SK-N-DZ (cell line): ENCODE measurements around the gene BSDC1.
"Not testable (repeated sequence)": the region's sequence is repeated elsewhere in the genome, so short reads cannot be mapped to it uniquely, and the experiment has no call there.

Experiments used
- DNase-seq: peaks from one replicate; pipeline ENCODE4 v3.0.0-alpha.2; 2015; ENCODE audit warnings: low spot score

The BSDC1 gene

DNA sequence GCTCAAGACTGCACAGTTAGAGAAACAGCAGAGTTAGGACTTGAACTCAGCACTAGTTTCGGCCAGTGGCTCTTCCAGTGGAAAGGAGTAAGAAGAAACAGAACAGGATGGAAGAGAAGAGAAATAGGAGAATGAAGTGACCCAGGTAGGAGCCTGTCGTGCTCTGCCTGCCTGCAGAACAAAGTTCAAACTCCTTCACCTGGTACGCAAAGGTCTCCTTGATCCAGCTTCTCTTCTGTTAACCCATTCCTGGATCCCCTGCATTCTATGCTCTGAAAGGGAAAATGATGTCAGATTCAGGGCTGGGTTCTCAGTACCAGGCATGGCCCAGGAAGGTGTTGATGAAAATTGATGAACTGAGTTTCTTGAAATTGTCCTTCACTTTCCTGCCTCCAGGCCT lies 35.8 kb downstream of the BSDC1 start:
- no peak for DNase-seq

- DNase-seq: no peak
These were observed 36.6 kb downstream of the BSDC1 start for GRCh38 chr1:32357614-32358013.

GRCh38 chr1:32356478-32356877 lies 37.8 kb downstream of the BSDC1 start:
- DNase-seq: no peak

DNA sequence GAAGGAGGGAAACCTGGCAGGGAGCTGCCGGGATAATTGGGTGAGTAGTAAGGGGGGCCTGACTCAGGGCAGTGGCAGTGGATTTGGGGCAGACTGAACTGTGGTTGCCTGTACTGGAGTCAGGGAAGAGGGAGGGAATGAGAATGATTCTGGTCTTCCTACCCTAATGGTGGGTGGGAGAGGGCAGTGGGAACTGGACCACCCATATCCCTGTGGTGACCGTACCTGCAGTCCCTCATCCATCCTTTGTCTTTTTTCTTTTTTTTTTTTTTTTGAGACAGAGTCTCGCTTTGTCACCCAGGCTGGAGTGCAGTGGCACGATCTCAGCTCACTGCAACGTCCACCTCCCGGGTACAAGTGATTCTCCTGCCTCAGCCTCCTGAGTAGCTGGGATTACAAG lies 38.5 kb downstream of the BSDC1 start:
- DNase-seq: not testable (repeated sequence)

GRCh38 chr1:32353886-32354570 lies 40.2 kb downstream of the BSDC1 start:
- DNase-seq: no peak

DNA sequence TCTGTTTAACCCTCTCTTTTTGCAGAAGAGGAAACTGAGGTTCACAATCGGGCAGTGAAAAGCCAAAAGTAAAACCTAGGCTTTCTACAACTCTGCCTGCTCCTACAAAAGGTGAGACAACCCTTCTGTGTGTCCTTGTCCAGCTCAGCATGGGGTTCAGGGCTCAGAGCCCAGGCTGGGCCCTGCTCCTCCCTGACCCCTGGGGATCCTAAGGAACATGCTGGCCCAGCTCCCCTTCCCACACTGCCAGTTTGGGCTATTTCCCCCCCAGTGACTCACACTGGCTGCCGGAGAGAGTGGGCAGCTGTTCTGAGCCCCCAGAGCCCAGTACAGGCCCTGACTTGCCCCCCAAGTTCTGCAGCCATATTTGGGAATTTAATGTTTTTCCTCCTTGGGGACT lies 40.8 kb downstream of the BSDC1 start:
- DNase-seq: no peak

DNA sequence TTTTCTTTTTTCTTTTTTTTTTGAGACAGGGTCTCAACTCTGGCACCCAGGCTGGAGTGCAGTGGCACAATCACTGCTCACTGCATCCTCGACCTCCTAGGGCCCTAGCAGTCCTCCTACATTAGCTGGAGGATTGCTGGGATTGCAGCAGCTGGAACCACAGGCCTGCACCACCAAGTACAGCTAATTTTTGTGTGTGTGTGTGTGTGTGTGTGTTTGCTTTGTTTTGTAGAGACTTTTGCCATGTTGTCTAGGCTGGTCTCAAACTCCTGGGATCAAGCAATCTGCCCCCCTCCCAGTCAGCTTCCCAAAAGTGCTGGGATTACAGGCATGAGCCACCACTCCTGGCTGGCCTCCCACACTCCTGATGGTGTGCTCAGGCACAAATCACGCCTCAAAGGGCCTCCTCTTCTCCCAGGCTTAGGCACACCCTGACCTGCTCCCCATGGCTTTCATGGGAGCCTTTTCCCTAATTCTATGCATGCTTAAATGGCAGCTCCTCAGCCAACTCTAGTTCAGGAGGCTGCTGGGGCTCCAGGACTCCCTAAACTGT lies 41.3 kb downstream of the BSDC1 start:
- DNase-seq: no peak

DNA sequence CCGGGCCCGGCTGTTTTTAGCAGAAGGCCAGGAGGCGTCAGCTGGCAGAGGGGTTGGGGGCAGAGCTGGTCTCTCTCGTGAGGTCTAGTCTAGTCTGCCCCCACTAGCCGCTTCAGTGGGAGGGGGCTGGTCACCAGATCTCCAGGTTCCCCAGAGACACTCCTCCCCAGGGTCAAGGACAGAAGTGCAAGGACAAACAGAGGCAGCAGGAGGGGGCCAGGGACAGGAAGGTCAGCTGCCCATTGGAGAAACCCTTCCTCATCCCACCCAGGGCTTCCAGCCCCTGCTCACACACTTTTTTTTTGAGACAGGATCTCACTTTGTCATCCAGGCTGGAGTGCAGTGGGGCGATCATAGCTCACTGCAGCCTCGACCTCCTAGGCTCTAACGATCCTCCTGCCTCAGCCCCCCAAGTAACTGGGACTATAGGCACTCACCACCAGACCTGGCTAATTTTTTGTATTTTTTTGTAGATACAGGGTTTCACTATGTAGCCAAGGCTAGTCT lies 41.9 kb downstream of the BSDC1 start:
- DNase-seq: no peak

DNA sequence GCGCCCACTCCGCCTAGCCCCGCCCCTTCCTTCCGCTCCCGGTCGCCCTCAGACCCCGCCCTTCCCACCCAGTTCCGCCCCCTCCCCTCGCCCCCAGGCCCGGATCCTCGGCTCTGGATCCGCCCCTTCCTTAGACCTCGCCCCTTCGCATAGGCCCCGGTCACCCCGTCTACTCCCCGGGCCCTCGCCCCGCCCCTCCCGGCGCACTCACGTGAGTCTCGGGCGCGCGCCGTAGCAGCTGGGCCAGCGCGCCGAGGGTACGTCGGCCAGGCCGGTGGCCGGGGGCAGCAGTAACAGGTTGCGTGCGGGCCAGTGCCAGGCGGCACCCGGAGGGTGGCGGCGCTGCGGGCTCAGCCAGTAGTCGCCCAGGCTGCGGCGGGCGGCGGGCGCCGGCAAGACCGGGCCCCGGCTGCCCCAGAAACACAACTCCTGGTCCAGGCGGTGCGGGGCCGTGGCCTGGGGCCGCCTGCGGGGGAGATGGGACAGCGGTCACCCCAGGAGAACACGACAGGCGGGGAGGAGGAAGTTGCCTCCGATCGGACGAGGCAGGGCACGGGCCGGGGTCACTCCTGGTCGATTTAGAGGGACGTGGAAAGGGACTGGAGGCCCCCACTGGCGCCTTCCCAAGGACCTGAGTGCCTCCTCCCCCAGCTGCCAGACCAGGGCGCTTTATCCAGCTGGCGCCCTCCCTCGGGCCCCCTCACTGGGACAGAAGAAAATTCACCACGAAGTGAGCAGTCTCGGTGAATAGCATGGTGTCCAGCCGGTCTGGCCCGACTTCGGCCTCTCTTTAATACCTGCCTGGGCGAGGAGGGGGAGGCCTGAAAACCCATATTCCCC lies 42.6 kb downstream of the BSDC1 start:
- peak; percentile 91 for DNase-seq

DNA sequence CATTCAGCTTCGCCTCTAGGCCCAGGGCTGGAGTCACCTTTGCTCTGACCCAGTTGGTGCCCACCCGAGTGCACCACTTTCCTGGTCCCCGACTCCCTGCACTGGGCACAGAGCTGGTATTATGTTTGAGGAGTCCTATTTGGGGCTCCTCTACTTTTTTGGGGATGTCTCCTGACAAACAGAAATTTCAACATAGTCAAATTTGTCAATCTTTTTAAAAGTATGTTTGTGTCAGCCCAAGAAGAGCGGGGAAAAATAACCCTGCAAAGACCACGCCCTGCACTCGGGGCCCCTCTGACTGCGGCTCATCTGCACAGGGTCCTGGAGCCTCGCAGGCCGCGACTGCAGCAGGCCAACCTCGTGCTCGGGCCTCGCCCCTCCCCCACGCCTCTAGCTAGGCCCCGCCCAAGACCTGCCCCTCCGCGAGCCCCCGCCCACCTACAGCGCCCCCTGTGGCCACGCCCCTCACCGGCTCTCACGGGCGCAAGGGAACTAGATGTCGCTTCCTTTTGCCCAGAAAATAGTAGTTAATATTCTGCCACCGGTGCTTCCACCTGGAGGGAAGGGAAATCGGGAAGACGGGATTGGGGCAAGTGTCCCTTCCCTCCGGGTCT lies 43.3 kb downstream of the BSDC1 start:
- no peak for DNase-seq

- no peak for DNase-seq
These were observed 45.0 kb downstream of the BSDC1 start for GRCh38 chr1:32349211-32349708.

GRCh38 chr1:32346532-32347157 lies 47.6 kb downstream of the BSDC1 start:
- DNase-seq: no peak

- DNase-seq: no peak
These were observed 48.9 kb downstream of the BSDC1 start for GRCh38 chr1:32345289-32345827.

DNA sequence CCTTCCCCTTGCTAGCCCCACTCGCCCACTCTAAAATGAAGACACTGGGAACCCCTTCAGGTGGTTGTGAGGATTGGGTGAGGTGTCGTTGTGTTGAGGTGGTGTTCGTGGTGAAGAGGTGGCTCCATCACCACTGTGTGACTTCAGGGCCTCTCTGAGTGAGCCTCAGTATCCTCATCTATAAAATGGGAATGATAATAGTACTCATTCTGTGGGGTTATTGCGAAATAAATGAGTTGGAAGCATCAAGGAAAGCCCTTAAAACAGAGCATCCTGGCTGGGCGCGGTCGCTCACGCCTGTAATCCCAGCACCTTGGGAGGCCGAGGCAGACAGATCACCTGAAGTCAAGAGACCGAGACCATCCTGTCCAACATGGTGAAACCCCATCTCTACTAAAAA lies 51.5 kb downstream of the BSDC1 start:
- DNase-seq: no peak

DNA sequence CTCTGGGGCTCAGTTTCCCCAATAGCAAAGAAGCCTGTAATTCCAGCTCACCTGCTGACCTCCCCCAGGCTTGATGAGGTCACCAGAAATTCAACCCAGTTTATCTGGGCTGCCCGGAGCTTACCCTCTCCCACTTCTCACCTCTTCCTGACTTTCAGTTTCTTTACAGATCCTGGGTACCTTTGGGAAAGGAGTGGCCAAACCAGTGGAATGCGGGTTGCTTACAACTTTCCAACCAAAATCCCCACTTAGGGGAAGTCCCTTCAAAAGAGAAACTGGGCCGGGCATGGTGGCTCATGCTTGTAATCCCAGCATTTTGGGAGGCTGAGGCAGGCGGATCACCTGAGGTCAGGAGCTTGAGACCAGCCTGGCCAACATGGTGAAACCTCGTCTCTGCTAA lies 52.3 kb downstream of the BSDC1 start:
- DNase-seq: no peak

DNA sequence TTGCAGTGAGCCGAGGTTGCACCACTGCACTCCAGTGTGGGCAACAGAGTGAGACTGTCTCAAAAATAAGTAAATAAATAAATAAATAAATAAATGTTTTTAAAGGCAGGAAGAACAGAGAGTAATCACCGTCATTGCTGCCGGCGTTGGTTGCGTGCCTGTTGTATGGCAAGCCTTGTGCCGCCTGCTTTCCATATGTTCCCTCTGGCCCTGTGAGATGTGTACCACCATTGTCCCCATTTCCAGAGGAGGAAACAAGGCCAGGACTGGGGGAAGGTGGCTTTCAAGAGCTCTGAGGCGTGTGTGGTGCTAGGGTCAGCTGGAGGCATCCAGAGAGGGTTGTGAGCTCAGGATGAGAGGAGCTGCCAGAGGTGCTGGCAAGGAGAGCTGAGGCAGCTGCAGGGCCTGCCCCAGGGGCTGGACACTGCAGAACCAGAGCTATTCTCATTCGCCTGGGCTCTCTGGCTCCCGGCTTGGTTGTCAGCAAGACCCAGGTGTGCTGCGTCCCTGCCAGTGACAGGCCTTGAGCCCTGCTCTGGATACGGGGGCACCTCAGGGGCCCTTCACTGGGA lies 53.0 kb downstream of the BSDC1 start:
- no peak for DNase-seq

GRCh38 chr1:32339363-32339978 lies 54.8 kb downstream of the BSDC1 start:
- no peak for DNase-seq

GRCh38 chr1:32338637-32339145 lies 55.5 kb downstream of the BSDC1 start:
- no peak for DNase-seq

DNA sequence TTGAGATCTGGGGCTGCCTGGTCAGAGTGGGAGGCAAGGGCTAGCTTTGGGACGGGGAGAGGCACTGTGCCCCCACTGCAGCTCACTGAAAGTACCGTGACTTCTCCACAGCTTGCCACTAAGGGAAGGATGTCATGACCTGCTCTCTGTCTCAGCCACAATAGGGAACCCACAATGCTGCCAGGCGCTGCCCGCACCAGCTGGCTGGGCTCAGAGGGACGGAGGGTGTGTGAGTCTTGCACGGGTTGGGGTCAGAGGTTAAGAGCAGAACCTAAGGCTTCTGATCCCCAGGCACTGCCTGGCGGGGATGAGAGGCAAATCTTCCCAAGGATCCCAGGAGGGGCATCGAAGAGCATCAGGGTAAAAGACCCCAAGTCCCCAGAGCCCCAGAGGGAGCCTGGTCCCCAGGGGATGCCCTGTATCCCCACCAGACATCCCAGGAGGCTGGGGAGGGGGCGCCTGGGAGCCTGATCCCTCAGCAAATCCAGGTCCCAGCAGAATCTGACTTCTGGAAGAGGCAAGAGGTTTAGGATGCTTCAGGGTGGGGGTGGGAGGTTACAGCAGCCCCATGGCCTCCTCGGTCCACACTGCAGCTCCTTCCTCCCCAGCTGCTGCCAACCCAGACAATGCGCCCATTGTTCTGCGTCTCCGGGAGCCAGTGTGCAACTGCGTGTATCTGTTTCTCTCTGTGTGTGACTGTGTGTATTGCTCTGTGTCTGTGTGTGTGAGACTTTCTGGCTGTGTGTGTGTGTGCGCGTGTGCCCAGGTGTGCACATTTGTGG lies 56.2 kb downstream of the BSDC1 start:
- no peak for DNase-seq
